Trophoblast cell (in vitro differentiated cells and primary cell): Measurements from ENCODE around the gene TAC3.
"Not testable (repeated sequence)": the region's sequence is repeated elsewhere in the genome, so short reads cannot be mapped to it uniquely, and the experiment has no call there.

Experiments
- DNase-seq, 2 donors: peaks; one replicate each; pipeline ENCODE4 v3.0.0-alpha.2; 2016
- H2AFZ ChIP-seq: 2 replicates; pipeline ENCODE4 v1.6.1; 2013; ENCODE audit warnings: low read length, moderate library complexity, mild to moderate bottlenecking; ENCODE audit not compliant: insufficient read depth, poor library complexity
- H2AK5ac ChIP-seq: 2 replicates; pipeline ENCODE4 v1.6.1; 2013; ENCODE audit warnings: mild to moderate bottlenecking, low read length
- H2BK120ac ChIP-seq: 2 replicates; pipeline ENCODE4 v1.6.1; 2013; ENCODE audit warnings: low read length, mild to moderate bottlenecking, moderate library complexity; ENCODE audit not compliant: insufficient read depth, poor library complexity
- H2BK12ac ChIP-seq: 2 replicates; pipeline ENCODE4 v1.6.1; 2013; ENCODE audit warnings: mild to moderate bottlenecking, low read length, moderate library complexity
- H2BK5ac ChIP-seq: 2 replicates; pipeline ENCODE4 v1.6.1; 2013; ENCODE audit warnings: low read length, low read depth, moderate library complexity, mild to moderate bottlenecking; ENCODE audit not compliant: poor library complexity
- H3K14ac ChIP-seq: 2 replicates; pipeline ENCODE4 v1.6.1; 2013; ENCODE audit warnings: mild to moderate bottlenecking, low read length
- H3K18ac ChIP-seq: 2 replicates; pipeline ENCODE4 v1.6.1; 2013; ENCODE audit warnings: mild to moderate bottlenecking, low read length
- H3K23ac ChIP-seq: 2 replicates; pipeline ENCODE4 v1.6.1; 2013; ENCODE audit warnings: low read length
- H3K27ac ChIP-seq: 2 replicates; pipeline ENCODE4 v1.5.1; 2013; ENCODE audit warnings: low read depth, mild to moderate bottlenecking, inconsistent platforms, low read length, moderate library complexity
- H3K27me3 ChIP-seq: 2 replicates; pipeline ENCODE4 v1.6.1; 2013; ENCODE audit warnings: inconsistent platforms, mild to moderate bottlenecking, low read length, moderate library complexity; ENCODE audit not compliant: insufficient read depth
- H3K36me3 ChIP-seq, 2 experiments: 1 replicate in 1 of 2; 2 replicates in 1 of 2; pipeline ENCODE4 v1.6.1; 2013; ENCODE audit warnings: low read length in 2 of 2, mild to moderate bottlenecking in 2 of 2, moderate library complexity in 1 of 2; ENCODE audit not compliant: insufficient read depth in 2 of 2, control insufficient read depth in 1 of 2
- H3K4ac ChIP-seq: 2 replicates; pipeline ENCODE4 v1.6.1; 2013; ENCODE audit warnings: low read depth, mild to moderate bottlenecking, low read length, moderate library complexity
- H3K4me1 ChIP-seq, 2 experiments: 1 replicate in 1 of 2; 2 replicates in 1 of 2; pipeline ENCODE4 v1.6.1; 2013; ENCODE audit warnings: low read length in 2 of 2, mild to moderate bottlenecking in 2 of 2, moderate library complexity in 1 of 2; ENCODE audit not compliant: insufficient read depth in 2 of 2, control insufficient read depth in 1 of 2
- H3K4me2 ChIP-seq: 2 replicates; pipeline ENCODE4 v1.6.1; 2013; ENCODE audit warnings: inconsistent platforms, mild to moderate bottlenecking, low read length, moderate library complexity
- H3K4me3 ChIP-seq: 2 replicates; pipeline ENCODE4 v1.5.1; 2013; ENCODE audit warnings: mild to moderate bottlenecking, low read depth, low read length, inconsistent platforms
- H3K79me1 ChIP-seq: one replicate; pipeline ENCODE4 v1.6.1; 2013; ENCODE audit warnings: low read length
- H3K79me2 ChIP-seq: 2 replicates; pipeline ENCODE4 v1.6.1; 2013; ENCODE audit warnings: low read length, mild to moderate bottlenecking; ENCODE audit not compliant: control insufficient read depth, insufficient read depth, poor library complexity
- H3K9ac ChIP-seq: 2 replicates; pipeline ENCODE4 v1.6.1; 2013; ENCODE audit warnings: mild to moderate bottlenecking, low read length
- H3K9me3 ChIP-seq: 2 replicates; pipeline ENCODE4 v1.6.1; 2013; ENCODE audit warnings: low read depth, mild to moderate bottlenecking, control low read depth, inconsistent platforms, low read length; ENCODE audit not compliant: insufficient read depth
- H4K12ac ChIP-seq: 2 replicates; pipeline ENCODE4 v1.6.1; 2013; ENCODE audit warnings: low read depth, mild to moderate bottlenecking, low read length, moderate library complexity
- H4K8ac ChIP-seq: 2 replicates; pipeline ENCODE4 v1.6.1; 2013; ENCODE audit warnings: low read depth, mild to moderate bottlenecking, low read length, moderate library complexity
- H4K91ac ChIP-seq: one replicate; pipeline ENCODE4 v1.6.1; 2013; ENCODE audit warnings: low read depth, mild to moderate bottlenecking, low read length, moderate library complexity
- WGBS: extraction: QIAGEN DNeasy Blood & Tissue Kit; methylation state at CpG from one replicate; pipeline ENCODE4 v1.1.7; 2013; ENCODE audit warnings: missing lambda C conversion rate; ENCODE audit not compliant: insufficient read length, insufficient coverage; ENCODE audit errors: extremely low coverage; 5-methylcytosine and 5-hydroxymethylcytosine counted together

TAC3 gene

DNA sequence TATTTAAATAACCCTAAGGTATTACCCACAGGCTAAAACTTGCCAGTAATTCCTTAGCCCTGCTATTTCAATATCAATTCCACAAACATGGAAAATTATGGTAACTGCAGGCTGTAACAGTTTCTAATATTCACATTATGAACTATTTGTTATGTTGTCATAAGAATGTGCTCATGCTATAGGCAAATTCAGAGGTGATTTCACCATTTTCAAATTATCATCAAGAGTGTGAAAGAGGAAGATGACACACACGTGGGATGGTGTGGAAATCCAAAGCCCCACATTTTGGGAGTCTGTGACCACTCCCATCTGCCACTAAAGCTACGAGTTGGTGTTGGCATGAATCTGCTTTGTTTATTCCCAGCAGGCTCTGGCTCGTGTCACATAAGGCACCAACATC is 39.5 kb upstream of the TAC3 start:
- no peak overlapping the region for H3K14ac ChIP-seq
- no peak overlapping the region for H2BK5ac ChIP-seq
- no peaks in the 10 kb centered on the region for H3K79me1 ChIP-seq
- H3K4me2 ChIP-seq: no peak overlapping the region
- H3K4me3 ChIP-seq: no peak overlapping the region
- no peaks in the 10 kb centered on the region for H3K9me3 ChIP-seq
- H2AFZ ChIP-seq: no peak overlapping the region
- no peak overlapping the region for H3K4ac ChIP-seq
- H3K36me3 ChIP-seq: peaks cover 10 to 19% of the 10 kb centered on the region in 2 experiments
- H3K4me1 ChIP-seq: no peaks in the 10 kb centered on the region
- no peak overlapping the region for H3K18ac ChIP-seq
- DNase-seq: peak in 1 of 2 donors; percentile 52
- no peak overlapping the region for H2BK120ac ChIP-seq
- no peak overlapping the region for H3K9ac ChIP-seq
- H2BK12ac ChIP-seq: no peak overlapping the region
- no peak overlapping the region for H4K91ac ChIP-seq
- no peak overlapping the region for H4K8ac ChIP-seq
- H3K23ac ChIP-seq: no peak overlapping the region
- H3K27me3 ChIP-seq: no peaks in the 10 kb centered on the region
- no peak overlapping the region for H3K27ac ChIP-seq
- no CpG with 5 or more reads among the region's 3 CpGs for WGBS
- no peak overlapping the region for H4K12ac ChIP-seq
- no peak overlapping the region for H2AK5ac ChIP-seq
- H3K79me2 ChIP-seq: no peaks in the 10 kb centered on the region

- H2BK5ac ChIP-seq, H4K8ac ChIP-seq, H2AK5ac ChIP-seq, H3K4me2 ChIP-seq, H3K9ac ChIP-seq, H3K18ac ChIP-seq, H3K23ac ChIP-seq, H2BK120ac ChIP-seq, H3K79me1 ChIP-seq, H3K4ac ChIP-seq, H3K27me3 ChIP-seq, H4K91ac ChIP-seq, H3K27ac ChIP-seq, H3K79me2 ChIP-seq, H3K4me3 ChIP-seq, DNase-seq, H2AFZ ChIP-seq, H3K14ac ChIP-seq, H4K12ac ChIP-seq, H3K9me3 ChIP-seq, H3K4me1 ChIP-seq, H2BK12ac ChIP-seq: not testable (repeated sequence)
- H3K36me3 ChIP-seq: peaks cover 10 to 11% of the 10 kb centered on the region in 2 experiments
- no CpG with 5 or more reads among the region's 4 CpGs for WGBS
Measured at GRCh38 chr12:57053901-57054300, 37.6 kb upstream of the TAC3 start.

- H3K18ac ChIP-seq, H4K12ac ChIP-seq, H3K9ac ChIP-seq, H2AFZ ChIP-seq, H4K91ac ChIP-seq, H3K4me3 ChIP-seq, H3K14ac ChIP-seq, H3K4me2 ChIP-seq, H3K9me3 ChIP-seq, H2BK120ac ChIP-seq, H3K4me1 ChIP-seq, H3K79me1 ChIP-seq, H3K27ac ChIP-seq, H3K4ac ChIP-seq, H3K79me2 ChIP-seq, H2BK12ac ChIP-seq, H2BK5ac ChIP-seq, DNase-seq, H3K36me3 ChIP-seq, H3K27me3 ChIP-seq, H2AK5ac ChIP-seq, H3K23ac ChIP-seq, H4K8ac ChIP-seq: not testable (repeated sequence)
- WGBS: no CpG with 5 or more reads among the region's 4 CpGs
Measured at GRCh38 chr12:57053146-57053545, 36.8 kb upstream of the TAC3 start.

DNA sequence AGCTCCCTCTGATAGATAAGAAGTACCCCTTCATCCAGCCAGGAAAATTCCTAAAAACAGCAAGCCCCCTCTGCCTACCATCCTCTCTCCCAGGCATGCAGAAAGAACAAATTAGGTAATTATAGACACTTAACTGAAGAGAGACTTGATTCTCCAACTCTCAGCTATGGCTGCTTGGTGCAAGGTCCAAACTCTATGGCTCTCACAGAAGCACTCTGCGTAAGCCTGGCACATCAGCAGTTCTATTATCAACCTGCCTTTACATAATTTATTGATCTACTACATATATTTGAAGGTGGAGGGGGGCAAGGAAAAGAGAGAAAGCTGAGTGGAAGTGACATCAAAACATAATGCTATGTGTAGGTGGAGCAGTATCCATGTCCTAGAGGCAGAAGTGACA is 34.7 kb upstream of the TAC3 start:
- Histone ChIP-seq H2BK5ac (no peak overlapping the region), H3K4me2 (no peak overlapping the region), H2BK12ac (no peak overlapping the region), H2AK5ac (no peak overlapping the region), H3K4me3 (no peak overlapping the region), H4K91ac (no peak overlapping the region), H3K23ac (no peak overlapping the region), H2BK120ac (no peak overlapping the region), H3K79me2 (no peaks in the 10 kb centered on the region), H4K8ac (no peak overlapping the region), H2AFZ (no peak overlapping the region), H3K4ac (no peak overlapping the region), H3K14ac (no peak overlapping the region), H4K12ac (no peak overlapping the region), H3K27me3 (no peaks in the 10 kb centered on the region), H3K27ac (no peak overlapping the region), H3K9me3 (peaks cover 1% of the 10 kb centered on the region), H3K79me1 (no peaks in the 10 kb centered on the region), H3K9ac (no peak overlapping the region), H3K18ac (no peak overlapping the region), H3K4me1 (no peaks in the 10 kb centered on the region), H3K36me3 (peaks cover 2 to 7% of the 10 kb centered on the region in 2 experiments)
- DNase-seq: no peak
- WGBS: no CpG with 5 or more reads among the region's 1 CpG
